Astrocyte (in vitro differentiated cells and primary cell): ENCODE data around the gene NEAT1. TPM values are rescaled to one million over a fixed set of nuclear protein-coding genes. Genes with fewer than 3 reads are reported as not detected.
A peak's percentile ranks its signal among the peaks of the same experiment; 100 is the strongest.

Experiments
- DNase-seq: peaks from one replicate; pipeline ENCODE4 v3.0.0-alpha.2; 2010; ENCODE audit warnings: low read depth
- FAIRE-seq: peaks from 2 replicates; lab custom pipeline; 2011; peaks lifted over from hg19 to GRCh38; lab: Jason Lieb, UNC
- H2AFZ ChIP-seq: 2 replicates; pipeline ENCODE4 v1.6.0; 2012; ENCODE audit warnings: low read depth, low read length, inconsistent platforms
- H3K27ac ChIP-seq: 2 replicates; pipeline ENCODE4 v1.5.1; 2011; ENCODE audit warnings: low read depth, low read length, inconsistent platforms
- H3K27me3 ChIP-seq: 2 replicates; pipeline ENCODE4 v1.6.0; 2011; ENCODE audit warnings: low read length, inconsistent platforms; ENCODE audit not compliant: insufficient read depth
- H3K36me3 ChIP-seq: 2 replicates; pipeline ENCODE4 v1.5.1; 2011; ENCODE audit warnings: low read length, inconsistent platforms; ENCODE audit not compliant: insufficient read depth
- H3K4me1 ChIP-seq: 2 replicates; pipeline ENCODE4 v1.5.1; 2011; ENCODE audit warnings: low read length, inconsistent platforms; ENCODE audit not compliant: insufficient read depth
- H3K4me2 ChIP-seq: 2 replicates; pipeline ENCODE4 v1.6.0; 2012; ENCODE audit warnings: low read length, inconsistent platforms
- H3K4me3 ChIP-seq: 2 replicates; pipeline ENCODE4 v1.5.1; 2011; ENCODE audit warnings: low read depth, mild to moderate bottlenecking, low read length, inconsistent platforms; ENCODE audit not compliant: insufficient read depth
- H3K79me2 ChIP-seq: 2 replicates; pipeline ENCODE4 v1.6.0; 2012; ENCODE audit warnings: mild to moderate bottlenecking, low read length, inconsistent platforms; ENCODE audit not compliant: insufficient read depth
- H3K9ac ChIP-seq: 2 replicates; pipeline ENCODE4 v1.6.0; 2012; ENCODE audit warnings: mild to moderate bottlenecking, low read length, inconsistent platforms
- H3K9me3 ChIP-seq: 2 replicates; pipeline ENCODE4 v1.5.1; 2012; ENCODE audit warnings: low read depth, mild to moderate bottlenecking, low read length, inconsistent platforms; ENCODE audit not compliant: insufficient read depth
- H4K20me1 ChIP-seq: 2 replicates; pipeline ENCODE4 v1.6.0; 2012; ENCODE audit warnings: low read length, inconsistent platforms; ENCODE audit not compliant: insufficient read depth
- H3K27ac Mint-ChIP-seq: one replicate; pipeline ENCODE4 v1.8.0; 2021; ENCODE audit warnings: mild to moderate bottlenecking, mixed read lengths; ENCODE audit not compliant: unreplicated experiment
- H3K27me3 Mint-ChIP-seq: one replicate; pipeline ENCODE4 v1.8.0; 2021; ENCODE audit warnings: low read depth, mixed read lengths; ENCODE audit not compliant: unreplicated experiment
- H3K36me3 Mint-ChIP-seq: one replicate; pipeline ENCODE4 v1.8.0; 2021; ENCODE audit warnings: low read depth, mixed read lengths; ENCODE audit not compliant: unreplicated experiment
- H3K4me1 Mint-ChIP-seq: one replicate; pipeline ENCODE4 v1.8.0; 2021; ENCODE audit warnings: low read depth, mixed read lengths; ENCODE audit not compliant: unreplicated experiment
- H3K4me3 Mint-ChIP-seq: one replicate; pipeline ENCODE4 v1.8.0; 2021; ENCODE audit warnings: mild to moderate bottlenecking, moderate library complexity, mixed read lengths; ENCODE audit not compliant: unreplicated experiment
- H3K9me3 Mint-ChIP-seq: one replicate; pipeline ENCODE4 v1.8.0; 2021; ENCODE audit warnings: mild to moderate bottlenecking, mixed read lengths; ENCODE audit not compliant: unreplicated experiment
- CTCF ChIP-seq: IDR thresholded peaks from 2 replicates; pipeline ENCODE4 v1.5.1; 2011; ENCODE audit warnings: low read depth, mild to moderate bottlenecking, inconsistent platforms, low read length, moderate library complexity; ENCODE audit not compliant: insufficient read depth
- EZH2 ChIP-seq: IDR thresholded peaks from 2 replicates; pipeline ENCODE4 v1.6.1; 2012; ENCODE audit warnings: mild to moderate bottlenecking, low read length, inconsistent platforms; ENCODE audit not compliant: insufficient read depth
- total RNA-seq: library from RNA; stranded (reverse); gene quantifications from 2 replicates; pipeline ENCODE4 v1.2.1, GENCODE V29; 2021

The NEAT1 gene
- total RNA-seq, 1 donor from 2014 or later, result 317 TPM

- Mint-ChIP-seq H3K4me3 (peak overlapping the region; percentile 92), H3K27ac (peak overlapping the region; percentile 88), H3K27me3 (no peaks in the 10 kb centered on the region), H3K9me3 (peaks cover 1% of the 10 kb centered on the region), H3K36me3 (peaks cover 6% of the 10 kb centered on the region), H3K4me1 (peaks cover 62% of the 10 kb centered on the region)
- Histone ChIP-seq H4K20me1 (peaks cover 93% of the 10 kb centered on the region), H3K4me3 (peak overlapping the region; percentile 95), H3K9ac (peak overlapping the region; percentile 96), H3K36me3 (peaks cover 13% of the 10 kb centered on the region), H2AFZ (no peak overlapping the region), H3K4me2 (peak overlapping the region; percentile 94), H3K27ac (peak overlapping the region; percentile 100), H3K4me1 (peaks cover 33% of the 10 kb centered on the region), H3K9me3 (no peaks in the 10 kb centered on the region), H3K27me3 (no peaks in the 10 kb centered on the region), H3K79me2 (peaks cover 98% of the 10 kb centered on the region)
- DNase-seq (peak; percentile 75), FAIRE-seq (no peak)
- TF ChIP-seq CTCF, result no peak
These were observed 4.5 kb downstream of the NEAT1 start for GRCh38 chr11:65426839-65427690.

GRCh38 chr11:65427691-65428577 lies 5.3 kb downstream of the NEAT1 start:
- H3K27ac Mint-ChIP-seq, result peak overlapping the region; percentile 88
- peak overlapping the region; percentile 100 for H3K27ac ChIP-seq

More at GRCh38 chr11:65427691-65428577, 5.3 kb downstream of the NEAT1 start:
- FAIRE-seq (no peak), DNase-seq (peak; percentile 56)
- Mint-ChIP-seq H3K27me3 (no peaks in the 10 kb centered on the region), H3K9me3 (peaks cover 1% of the 10 kb centered on the region), H3K4me1 (peaks cover 60% of the 10 kb centered on the region), H3K36me3 (peaks cover 6% of the 10 kb centered on the region), H3K4me3 (peak overlapping the region; percentile 92)
- no peaks in the 10 kb centered on the region for H3K9me3 ChIP-seq
- TF ChIP-seq CTCF (no peak), EZH2 (no peak)
- H3K4me3 ChIP-seq, result peak overlapping the region; percentile 95
- peak overlapping the region; percentile 96 for H3K9ac ChIP-seq
- peaks cover 14% of the 10 kb centered on the region for H3K36me3 ChIP-seq
- peaks cover 33% of the 10 kb centered on the region for H3K4me1 ChIP-seq
- no peaks in the 10 kb centered on the region for H3K27me3 ChIP-seq
- H2AFZ ChIP-seq, result no peak overlapping the region
- peak overlapping the region; percentile 94 for H3K4me2 ChIP-seq
- peaks cover 100% of the 10 kb centered on the region for H3K79me2 ChIP-seq
- H4K20me1 ChIP-seq, result peaks cover 100% of the 10 kb centered on the region
